Measurements from ENCODE around the gene TREML2. TPM values are rescaled to one million over a fixed set of nuclear protein-coding genes. Genes with fewer than 3 reads are reported as not detected.
A peak's percentile ranks its signal among the peaks of the same experiment; 100 is the strongest.

Gene TREML2
- total and polyA plus RNA-seq, 3 experiments from 2014 or later = 0.95 to 1.4 (median 1.2) TPM

GRCh38 chr6:41222045-41222444 is 21.1 kb upstream of the TREML2 start:
- Mint-ChIP-seq H3K4me3 (no peak overlapping the region), H3K27ac (no peak overlapping the region), H3K27me3 (peaks cover 10 to 18% of the 10 kb centered on the region in 2 donors), H3K4me1 (no peaks in the 10 kb centered on the region), H3K9me3 (peaks cover 0 to 3% (median 0%) of the 10 kb centered on the region in 5 donors), H3K36me3 (peaks cover 0 to 5% (median 0%) of the 10 kb centered on the region in 3 donors)
- Histone ChIP-seq H3K36me3 (ENCODE audit: insufficient read depth, low read length) (no peaks in the 10 kb centered on the region), H3K9me3 (ENCODE audit: low read length) (no peaks in the 10 kb centered on the region), H3K4me3 (ENCODE audit: low read length) (no peak overlapping the region), H3K27ac (ENCODE audit: low read depth, low read length) (no peak overlapping the region), H3K4me1 (ENCODE audit: insufficient read depth, low read length) (no peaks in the 10 kb centered on the region), H3K27me3 (ENCODE audit: insufficient read depth, low read length, poor library complexity, severe bottlenecking) (no peaks in the 10 kb centered on the region)
- ChIA-PET POLR2A (no interaction called here), CTCF (no interaction called here)
- no peak for DNase-seq

- Mint-ChIP-seq H3K36me3 (peaks cover 0 to 22% (median 0%) of the 10 kb centered on the region in 3 donors), H3K4me1 (no peaks in the 10 kb centered on the region), H3K9me3 (peaks cover 6 to 14% (median 12%) of the 10 kb centered on the region in 5 donors), H3K27me3 (peaks cover 6 to 13% of the 10 kb centered on the region in 2 donors), H3K4me3 (no peak overlapping the region), H3K27ac (peak overlapping the region in 1 of 8 donors; percentile 87)
- Histone ChIP-seq H3K4me3 (ENCODE audit: low read length) (no peak overlapping the region), H3K36me3 (ENCODE audit: insufficient read depth, low read length) (no peaks in the 10 kb centered on the region), H3K27me3 (ENCODE audit: insufficient read depth, low read length, poor library complexity, severe bottlenecking) (no peaks in the 10 kb centered on the region), H3K27ac (ENCODE audit: low read depth, low read length) (no peak overlapping the region), H3K4me1 (ENCODE audit: insufficient read depth, low read length) (no peaks in the 10 kb centered on the region), H3K9me3 (ENCODE audit: low read length) (peaks cover 6% of the 10 kb centered on the region)
- CTCF ChIA-PET = no interaction called here
- POLR2A ChIA-PET = no interaction called here
- DNase-seq = no peak
These were observed 15.7 kb upstream of the TREML2 start for GRCh38 chr6:41216616-41217015.

GRCh38 chr6:41215777-41216176 is 14.8 kb upstream of the TREML2 start:
- DNase-seq = no peak
- no peak overlapping the region for H3K4me3 ChIP-seq (ENCODE audit: low read length)
- peaks cover 6 to 13% of the 10 kb centered on the region in 2 donors for H3K27me3 Mint-ChIP-seq
- no peaks in the 10 kb centered on the region for H3K4me1 Mint-ChIP-seq
- no peaks in the 10 kb centered on the region for H3K27me3 ChIP-seq (ENCODE audit: insufficient read depth, low read length, poor library complexity, severe bottlenecking)
- H3K9me3 ChIP-seq (ENCODE audit: low read length) = peaks cover 6% of the 10 kb centered on the region
- H3K36me3 Mint-ChIP-seq = peaks cover 0 to 22% (median 0%) of the 10 kb centered on the region in 3 donors
- H3K36me3 ChIP-seq (ENCODE audit: insufficient read depth, low read length) = no peaks in the 10 kb centered on the region
- no peaks in the 10 kb centered on the region for H3K4me1 ChIP-seq (ENCODE audit: insufficient read depth, low read length)
- CTCF ChIA-PET = no interaction called here
- H3K27ac Mint-ChIP-seq = no peak overlapping the region
- H3K27ac ChIP-seq (ENCODE audit: low read depth, low read length) = no peak overlapping the region
- H3K4me3 Mint-ChIP-seq = no peak overlapping the region
- POLR2A ChIA-PET = no interaction called here
- H3K9me3 Mint-ChIP-seq = peaks cover 6 to 14% (median 12%) of the 10 kb centered on the region in 5 donors

GRCh38 chr6:41214559-41215238 is 13.8 kb upstream of the TREML2 start:
- H3K9me3 Mint-ChIP-seq = peaks cover 6 to 13% (median 11%) of the 10 kb centered on the region in 5 donors
- ChIA-PET POLR2A (no interaction called here), CTCF (no interaction called here)
- no peaks in the 10 kb centered on the region for H3K27me3 ChIP-seq (ENCODE audit: insufficient read depth, low read length, poor library complexity, severe bottlenecking)
- no peaks in the 10 kb centered on the region for H3K4me1 ChIP-seq (ENCODE audit: insufficient read depth, low read length)
- H3K36me3 Mint-ChIP-seq = peaks cover 0 to 22% (median 0%) of the 10 kb centered on the region in 3 donors
- peak overlapping the region in 1 of 8 donors; percentile 30 for H3K27ac Mint-ChIP-seq
- peaks cover 6% of the 10 kb centered on the region for H3K9me3 ChIP-seq (ENCODE audit: low read length)
- H3K27me3 Mint-ChIP-seq = peaks cover 6 to 13% of the 10 kb centered on the region in 2 donors
- H3K4me1 Mint-ChIP-seq = no peaks in the 10 kb centered on the region
- no peak overlapping the region for H3K27ac ChIP-seq (ENCODE audit: low read depth, low read length)
- no peak for DNase-seq
- H3K4me3 ChIP-seq (ENCODE audit: low read length) = no peak overlapping the region
- H3K4me3 Mint-ChIP-seq = no peak overlapping the region
- H3K36me3 ChIP-seq (ENCODE audit: insufficient read depth, low read length) = no peaks in the 10 kb centered on the region

GRCh38 chr6:41209547-41210320 is 8.8 kb upstream of the TREML2 start:
- Histone ChIP-seq H3K27me3 (ENCODE audit: insufficient read depth, low read length, poor library complexity, severe bottlenecking) (no peaks in the 10 kb centered on the region), H3K9me3 (ENCODE audit: low read length) (peaks cover 5% of the 10 kb centered on the region), H3K4me1 (ENCODE audit: insufficient read depth, low read length) (no peaks in the 10 kb centered on the region), H3K4me3 (ENCODE audit: low read length) (no peak overlapping the region), H3K36me3 (ENCODE audit: insufficient read depth, low read length) (no peaks in the 10 kb centered on the region), H3K27ac (ENCODE audit: low read depth, low read length) (no peak overlapping the region)
- Mint-ChIP-seq H3K9me3 (peaks cover 6 to 9% (median 7%) of the 10 kb centered on the region in 5 donors), H3K4me3 (no peak overlapping the region), H3K36me3 (peaks cover 0 to 15% (median 2%) of the 10 kb centered on the region in 3 donors), H3K4me1 (peaks cover 0 to 6% (median 0%) of the 10 kb centered on the region in 3 donors), H3K27ac (peak overlapping the region in 2 of 8 donors; percentile 15 to 63), H3K27me3 (peaks cover 1 to 8% of the 10 kb centered on the region in 2 donors)
- ChIA-PET CTCF (no interaction called here), POLR2A (no interaction called here)
- no peak for DNase-seq

GRCh38 chr6:41208439-41209106 is 7.6 kb upstream of the TREML2 start:
- Histone ChIP-seq H3K27ac (ENCODE audit: low read depth, low read length) (no peak overlapping the region), H3K36me3 (ENCODE audit: insufficient read depth, low read length) (no peaks in the 10 kb centered on the region), H3K9me3 (ENCODE audit: low read length) (no peaks in the 10 kb centered on the region), H3K4me3 (ENCODE audit: low read length) (no peak overlapping the region), H3K27me3 (ENCODE audit: insufficient read depth, low read length, poor library complexity, severe bottlenecking) (no peaks in the 10 kb centered on the region), H3K4me1 (ENCODE audit: insufficient read depth, low read length) (peaks cover 3% of the 10 kb centered on the region)
- H3K4me3 Mint-ChIP-seq = no peak overlapping the region
- no peak for DNase-seq
- H3K9me3 Mint-ChIP-seq = no peaks in the 10 kb centered on the region
- H3K4me1 Mint-ChIP-seq = peaks cover 4 to 7% (median 6%) of the 10 kb centered on the region in 3 donors
- H3K36me3 Mint-ChIP-seq = peaks cover 0 to 5% (median 2%) of the 10 kb centered on the region in 3 donors
- H3K27me3 Mint-ChIP-seq = no peaks in the 10 kb centered on the region
- H3K27ac Mint-ChIP-seq = peak overlapping the region in 2 of 8 donors; percentile 32 to 51
- POLR2A ChIA-PET = no interaction called here
- CTCF ChIA-PET = no interaction called here

- Mint-ChIP-seq H3K36me3 (peaks cover 0 to 5% (median 2%) of the 10 kb centered on the region in 3 donors), H3K4me3 (no peak overlapping the region), H3K4me1 (peaks cover 45 to 51% (median 46%) of the 10 kb centered on the region in 3 donors), H3K27me3 (no peaks in the 10 kb centered on the region), H3K27ac (peak overlapping the region; percentile 40 to 99 (median 73)), H3K9me3 (no peaks in the 10 kb centered on the region)
- H3K9me3 ChIP-seq (ENCODE audit: low read length) = no peaks in the 10 kb centered on the region
- H3K4me3 ChIP-seq (ENCODE audit: low read length) = no peak overlapping the region
- H3K36me3 ChIP-seq (ENCODE audit: insufficient read depth, low read length) = no peaks in the 10 kb centered on the region
- no peaks in the 10 kb centered on the region for H3K27me3 ChIP-seq (ENCODE audit: insufficient read depth, low read length, poor library complexity, severe bottlenecking)
- H3K4me1 ChIP-seq (ENCODE audit: insufficient read depth, low read length) = peaks cover 47% of the 10 kb centered on the region
- ChIA-PET CTCF (no interaction called here), POLR2A (no interaction called here)
- DNase-seq = no peak
- H3K27ac ChIP-seq (ENCODE audit: low read depth, low read length) = no peak overlapping the region
These were observed 3.2 kb upstream of the TREML2 start for GRCh38 chr6:41204156-41204555.

GRCh38 chr6:41201764-41202173 is 820 bp upstream of the TREML2 start:
- peaks cover 47 to 64% (median 55%) of the 10 kb centered on the region in 3 donors for H3K4me1 Mint-ChIP-seq
- ChIA-PET POLR2A (no interaction called here), CTCF (no interaction called here)
- H3K9me3 ChIP-seq (ENCODE audit: low read length) = no peaks in the 10 kb centered on the region
- no peaks in the 10 kb centered on the region for H3K36me3 Mint-ChIP-seq
- H3K27me3 Mint-ChIP-seq = no peaks in the 10 kb centered on the region
- H3K27ac ChIP-seq (ENCODE audit: low read depth, low read length) = peak overlapping the region; percentile 71
- H3K4me1 ChIP-seq (ENCODE audit: insufficient read depth, low read length) = peaks cover 49% of the 10 kb centered on the region
- H3K4me3 ChIP-seq (ENCODE audit: low read length) = peak overlapping the region; percentile 23
- no peaks in the 10 kb centered on the region for H3K9me3 Mint-ChIP-seq
- H3K27ac Mint-ChIP-seq = peak overlapping the region; percentile 92 to 99 (median 98)
- DNase-seq = peak in 1 of 5 donors; percentile 13
- peak overlapping the region in 6 of 7 donors; percentile 46 to 90 (median 66) for H3K4me3 Mint-ChIP-seq
- H3K27me3 ChIP-seq (ENCODE audit: insufficient read depth, low read length, poor library complexity, severe bottlenecking) = no peaks in the 10 kb centered on the region
- H3K36me3 ChIP-seq (ENCODE audit: insufficient read depth, low read length) = no peaks in the 10 kb centered on the region
